ENCODE measurements around the gene C17orf113. TPM values are rescaled to one million over a fixed set of nuclear protein-coding genes. Genes with fewer than 3 reads are reported as not detected.
A peak's percentile ranks its signal among the peaks of the same experiment; 100 is the strongest.
"Not testable (repeated sequence)": the region's sequence is repeated elsewhere in the genome, so short reads cannot be mapped to it uniquely, and the experiment has no call there.

C17orf113 gene
- total and polyA plus RNA-seq, 2 experiments from 2014 or later: 0.29 to 2.1 TPM

- peaks cover 38% of the 10 kb centered on the region for H3K36me3 Mint-ChIP-seq (ENCODE audit: low read depth)
- H3K27ac Mint-ChIP-seq: no peak overlapping the region
- peaks cover 13% of the 10 kb centered on the region for H3K27me3 Mint-ChIP-seq (ENCODE audit: insufficient read depth, low read depth, poor library complexity)
- H3K9me3 Mint-ChIP-seq: peaks cover 2% of the 10 kb centered on the region; the same call in 1 of the 3 replicates
- peaks cover 45% of the 10 kb centered on the region for H3K4me1 Mint-ChIP-seq
- Histone ChIP-seq H3K4me1 (ENCODE audit: insufficient read depth) (peaks cover 12% of the 10 kb centered on the region), H3F3A (replicated peaks; ENCODE audit: low read depth) (peaks cover 42% of the 10 kb centered on the region), H3K4me2 (no peak overlapping the region), H3K79me2 (replicated peaks; ENCODE audit: insufficient read depth) (peaks cover 16% of the 10 kb centered on the region), H3K4me3 (no peak overlapping the region), H3K27me3 (ENCODE audit: insufficient read depth) (no peaks in the 10 kb centered on the region), H2AFZ (no peak overlapping the region), H3K27ac (ENCODE audit: low read depth) (no peak overlapping the region), H3K9me2 (ENCODE audit: insufficient read depth) (peaks cover 9% of the 10 kb centered on the region), H3K36me3 (ENCODE audit: insufficient read depth) (peaks cover 6% of the 10 kb centered on the region), H4K20me1 (replicated peaks; ENCODE audit: insufficient read depth) (peaks cover 9% of the 10 kb centered on the region; the same call in 1 of the 2 replicates)
- DNase-seq (ENCODE audit: low spot score): no peak
- TF ChIP-seq ZNF114 (CRISPR knock-in tag; IDR thresholded peaks at IDR 0.05) (no peak), CREB1 (CRISPR knock-in tag; IDR thresholded peaks at IDR 0.05; ENCODE audit: low read depth) (no peak), ETS1 (IDR thresholded peaks at IDR 0.05) (no peak)
- ATAC-seq: no peak
- no peak overlapping the region; the same call in 2 of the 3 replicates for H3K4me3 Mint-ChIP-seq
These were observed 26.7 kb downstream of the C17orf113 start for GRCh38 chr17:42023524-42024349.

- not testable (repeated sequence) for H3K36me3 ChIP-seq (ENCODE audit: insufficient read depth); H4K20me1 ChIP-seq (replicated peaks; ENCODE audit: insufficient read depth); H3K27me3 ChIP-seq (ENCODE audit: insufficient read depth); H2AFZ ChIP-seq; H3K9me3 Mint-ChIP-seq; H3K27ac Mint-ChIP-seq; H3K9me2 ChIP-seq (ENCODE audit: insufficient read depth); ATAC-seq; DNase-seq (ENCODE audit: low spot score)
- peak overlapping the region; percentile 99 for H3K4me3 Mint-ChIP-seq
- H3K4me1 Mint-ChIP-seq: peaks cover 37% of the 10 kb centered on the region
- Histone ChIP-seq H3K4me2 (peak overlapping the region; percentile 99), H3K79me2 (replicated peaks; ENCODE audit: insufficient read depth) (peaks cover 28% of the 10 kb centered on the region), H3K4me1 (ENCODE audit: insufficient read depth) (peaks cover 13% of the 10 kb centered on the region), H3K4me3 (peak overlapping the region; percentile 99), H3F3A (replicated peaks; ENCODE audit: low read depth) (peaks cover 50% of the 10 kb centered on the region), H3K27ac (ENCODE audit: low read depth) (peak overlapping the region; percentile 48; the same call in 1 of the 2 replicates)
- peaks cover 10% of the 10 kb centered on the region for H3K27me3 Mint-ChIP-seq (ENCODE audit: insufficient read depth, low read depth, poor library complexity)
- peaks cover 51% of the 10 kb centered on the region for H3K36me3 Mint-ChIP-seq (ENCODE audit: low read depth)
These were observed 29.6 kb downstream of the C17orf113 start for GRCh38 chr17:42020845-42021244.

GRCh38 chr17:42019509-42020404 lies 30.6 kb downstream of the C17orf113 start, which contains the start of gene NKIRAS2:
Gene NKIRAS2, plus strand, starts transcription at chr17:42020090. Its CDS starts 1,488 bp downstream, at chr17:42021578.
- H3K4me2 ChIP-seq: peak within 1 kb of the TSS; percentile 99
- H3K4me1 Mint-ChIP-seq: peaks cover 38% of the 10 kb centered on the region
- peak; percentile 72 for ATAC-seq
- peak within 1 kb of the TSS; percentile 80 for H3K27ac Mint-ChIP-seq
- peaks cover 11% of the 10 kb centered on the region for H3K27me3 Mint-ChIP-seq (ENCODE audit: insufficient read depth, low read depth, poor library complexity)
- peaks cover 57% of the 10 kb centered on the region for H3K36me3 Mint-ChIP-seq (ENCODE audit: low read depth)
- H3K4me3 Mint-ChIP-seq: peak within 1 kb of the TSS; percentile 99
- H3K9me2 ChIP-seq (ENCODE audit: insufficient read depth): peaks cover 9% of the 10 kb centered on the region
- H3K4me3 ChIP-seq: peak within 1 kb of the TSS; percentile 99
- peaks cover 6% of the 10 kb centered on the region for H3K36me3 ChIP-seq (ENCODE audit: insufficient read depth)
- H3K4me1 ChIP-seq (ENCODE audit: insufficient read depth): peaks cover 16% of the 10 kb centered on the region
- DNase-seq (ENCODE audit: low spot score): peak; percentile 96
- peak within 1 kb of the TSS; percentile 81 for H3K27ac ChIP-seq (ENCODE audit: low read depth)
- H3K9me3 Mint-ChIP-seq: peaks cover 2% of the 10 kb centered on the region; the same call in 1 of the 3 replicates
- H4K20me1 ChIP-seq (replicated peaks; ENCODE audit: insufficient read depth): peaks cover 9% of the 10 kb centered on the region; the same call in 1 of the 2 replicates
- no peaks in the 10 kb centered on the region for H3K27me3 ChIP-seq (ENCODE audit: insufficient read depth)
- H3K79me2 ChIP-seq (replicated peaks; ENCODE audit: insufficient read depth): peaks cover 39% of the 10 kb centered on the region
- H3F3A ChIP-seq (replicated peaks; ENCODE audit: low read depth): peaks cover 50% of the 10 kb centered on the region
- H2AFZ ChIP-seq: peak within 1 kb of the TSS; percentile 66
- TF ChIP-seq CREB1 (CRISPR knock-in tag; IDR thresholded peaks at IDR 0.05; ENCODE audit: low read depth): peak; percentile 72
- peak; percentile 74 to 81 for TF ChIP-seq CTCF (conservative IDR thresholded peaks at IDR 0.05; ENCODE audit: low read depth in 2 of 2)
- TF ChIP-seq NANOG (IDR thresholded peaks at IDR 0.05; ENCODE audit: borderline replicate concordance): no peak
- TF ChIP-seq EZH2 (IDR thresholded peaks at IDR 0.05; ENCODE audit: low read depth, unreplicated experiment): no peak
- no peak for TF ChIP-seq ZNF114 (CRISPR knock-in tag; IDR thresholded peaks at IDR 0.05)
- TF ChIP-seq STAT1 (IDR thresholded peaks at IDR 0.05; ENCODE audit: unreplicated experiment): no peak
- TF ChIP-seq REST (IDR thresholded peaks at IDR 0.05; ENCODE audit: unreplicated experiment): no peak
